ENCODE data around the gene CLASP1.
"Not testable (repeated sequence)": the region's sequence is repeated elsewhere in the genome, so short reads cannot be mapped to it uniquely, and the experiment has no call there.

The CLASP1 gene

GRCh38 chr2:121613152-121613551, 36.1 kb downstream of the CLASP1 start:
- no peak for DNase-seq

DNA sequence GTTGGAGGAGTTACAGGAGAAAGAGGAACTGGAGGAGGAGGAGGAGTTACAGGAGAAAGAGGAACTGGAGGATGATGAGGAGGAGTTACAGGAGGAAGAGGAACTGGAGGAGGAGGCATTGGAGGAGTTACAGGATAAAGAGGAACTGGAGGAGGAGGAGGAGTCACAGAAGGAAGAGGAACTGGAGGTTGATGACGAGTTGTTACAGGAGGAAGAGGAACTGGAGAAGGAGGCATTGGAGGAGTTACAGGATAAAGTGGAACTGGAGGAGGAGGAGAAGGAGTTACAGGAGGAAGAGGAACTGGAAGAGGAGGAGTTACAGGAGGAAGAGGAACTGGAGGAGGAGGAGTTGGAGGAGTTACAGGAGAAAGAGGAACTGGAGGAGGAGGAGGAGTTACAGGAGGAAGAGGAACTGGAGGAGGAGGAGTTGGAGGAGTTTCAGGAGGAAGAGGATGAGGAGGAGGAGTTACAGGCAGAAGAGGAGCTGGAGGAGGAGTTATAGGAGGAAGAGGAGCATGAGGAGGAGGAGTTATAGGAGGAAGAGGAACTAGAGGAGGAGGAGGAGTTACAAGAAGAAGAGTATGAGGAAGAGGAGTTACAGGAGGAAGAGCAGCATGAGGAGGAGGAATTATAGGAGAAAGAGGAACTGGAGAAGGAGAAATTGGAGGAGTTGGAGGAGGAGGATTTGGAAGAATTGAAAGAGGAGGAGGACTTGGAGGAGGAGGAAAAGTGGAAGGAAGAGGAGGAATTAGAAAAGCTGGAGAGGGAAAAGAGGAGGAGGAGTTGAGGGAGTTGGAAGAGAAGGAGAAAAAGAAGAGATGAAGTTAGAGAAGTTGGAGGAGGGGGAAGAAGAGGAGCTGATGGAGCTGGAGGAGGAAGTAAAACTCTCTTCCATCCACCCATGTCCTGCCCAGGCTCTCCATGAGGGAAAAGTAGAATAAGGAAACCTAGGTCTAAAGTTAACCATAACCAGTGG, 37.2 kb downstream of the CLASP1 start:
- no peak for DNase-seq

DNA sequence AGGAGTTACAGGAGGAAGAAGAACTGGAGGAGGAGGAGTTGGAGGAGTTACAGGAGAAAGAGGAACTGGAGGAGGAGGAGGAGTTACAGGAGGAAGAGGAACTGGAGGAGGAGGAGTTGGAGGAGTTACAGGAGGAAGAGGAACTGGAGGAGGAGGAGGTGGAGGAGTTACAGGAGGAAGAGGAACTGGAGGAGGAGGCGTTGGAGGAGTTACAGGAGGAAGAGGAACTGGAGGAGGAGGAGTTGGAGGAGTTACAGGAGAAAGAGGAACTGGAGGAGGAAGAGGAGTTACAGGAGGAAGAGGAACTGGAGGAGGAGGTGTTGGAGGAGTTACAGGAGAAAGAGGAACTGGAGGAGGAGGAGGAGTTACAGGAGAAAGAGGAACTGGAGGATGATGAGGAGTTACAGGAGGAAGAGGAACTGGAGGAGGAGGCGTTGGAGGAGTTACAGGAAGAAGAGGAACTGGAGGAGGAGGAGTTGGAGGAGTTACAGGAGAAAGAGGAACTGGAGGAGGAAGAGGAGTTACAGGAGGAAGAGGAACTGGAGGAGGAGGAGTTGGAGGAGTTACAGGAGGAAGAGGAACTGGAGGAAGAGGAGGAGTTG, 38.1 kb downstream of the CLASP1 start:
- DNase-seq: not testable (repeated sequence)

DNA sequence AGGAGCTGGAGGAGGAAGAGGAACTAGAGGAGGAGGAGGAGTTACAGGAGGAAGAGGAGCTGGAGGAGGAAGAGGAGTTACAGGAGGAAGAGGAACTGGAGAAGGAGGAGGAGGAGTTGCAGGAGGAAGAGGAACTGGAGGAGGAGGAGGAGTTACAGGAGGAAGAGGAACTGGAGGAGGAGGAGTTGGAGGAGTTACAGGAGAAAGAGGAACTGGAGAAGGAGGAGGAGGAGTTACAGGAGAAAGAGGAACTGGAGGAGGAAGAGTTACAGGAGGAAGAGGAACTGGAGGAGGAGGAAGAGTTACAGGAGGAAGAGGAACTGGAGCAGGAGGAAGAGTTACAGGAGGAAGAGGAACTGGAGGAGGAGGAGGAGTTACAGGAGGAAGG, 38.8 kb downstream of the CLASP1 start:
- DNase-seq: not testable (repeated sequence)

- DNase-seq: no peak
Observed at GRCh38 chr2:121608967-121609366, 40.3 kb downstream of the CLASP1 start.

- no peak for DNase-seq
Observed at GRCh38 chr2:121608367-121608766, 40.9 kb downstream of the CLASP1 start.

GRCh38 chr2:121605820-121606733, 43.2 kb downstream of the CLASP1 start:
- DNase-seq: no peak

DNA sequence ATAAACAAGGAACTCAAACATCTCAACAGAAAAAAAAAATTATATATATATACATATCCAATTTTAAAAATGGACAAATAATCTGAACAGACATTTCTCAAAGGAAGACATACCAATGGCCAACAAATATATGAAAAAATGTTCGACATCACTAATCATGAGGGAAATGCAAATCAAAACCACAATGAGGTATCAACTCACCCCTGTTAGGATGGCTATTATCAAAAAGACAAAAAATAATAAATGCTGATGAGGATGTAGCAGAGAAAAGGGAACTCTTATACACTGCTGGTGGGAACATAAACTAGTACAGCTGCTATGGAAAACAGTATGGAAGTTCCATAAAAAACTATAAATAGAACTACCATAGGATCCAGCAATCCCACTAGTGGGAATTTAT, 46.1 kb downstream of the CLASP1 start:
- DNase-seq: no peak

DNA sequence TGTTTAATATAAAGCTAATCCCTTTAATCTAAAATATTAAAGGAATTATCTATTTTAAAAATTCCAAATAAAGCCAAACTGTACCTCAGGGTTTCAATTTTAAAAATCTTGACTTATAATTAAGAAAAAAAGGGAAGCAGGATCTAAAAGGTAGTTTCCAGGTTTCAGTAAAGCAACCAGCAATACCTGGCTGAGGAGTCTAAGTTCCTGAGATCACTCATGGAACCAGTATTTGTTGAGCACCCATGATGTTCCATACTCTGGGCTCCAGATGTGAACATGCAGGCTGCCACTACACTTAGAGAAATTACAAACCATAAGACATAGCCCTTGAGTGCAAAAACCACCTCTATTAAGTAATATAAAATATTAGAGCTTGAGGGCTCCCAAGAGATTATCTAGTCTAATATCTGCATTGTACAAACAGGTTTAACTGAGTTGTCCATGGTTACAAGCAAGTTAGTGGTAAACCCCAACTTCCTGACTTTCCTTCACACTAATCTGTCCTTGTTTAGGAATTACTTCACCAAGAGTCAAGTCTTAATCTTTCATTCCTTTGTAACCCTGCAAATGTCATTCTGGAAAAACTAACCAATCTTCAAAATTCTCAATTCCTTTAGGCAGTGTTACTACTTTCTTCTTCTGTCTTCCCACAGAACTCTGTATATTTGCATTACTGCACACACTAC, 49.2 kb downstream of the CLASP1 start:
- no peak for DNase-seq

DNA sequence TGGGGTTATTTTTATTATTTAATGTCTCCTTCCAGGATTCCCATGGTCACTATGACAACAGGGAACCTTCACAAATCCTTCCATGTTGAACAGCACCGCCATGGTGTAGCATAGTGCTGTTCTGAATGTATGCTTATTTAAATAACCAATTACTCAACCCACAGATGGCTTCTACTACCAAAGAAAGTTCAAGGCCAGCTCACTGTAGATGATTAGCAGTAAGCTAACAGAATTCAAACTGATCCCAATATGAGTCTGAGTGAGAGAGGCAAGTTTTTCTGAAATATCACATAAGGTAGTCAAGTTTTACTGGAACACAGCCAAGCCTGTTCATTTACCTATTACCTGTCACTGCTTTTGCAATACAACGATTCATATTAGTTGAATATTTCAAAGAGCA, 51.2 kb downstream of the CLASP1 start:
- no peak for DNase-seq

GRCh38 chr2:121596221-121597080, 52.8 kb downstream of the CLASP1 start:
- DNase-seq: peak; percentile 78

DNA sequence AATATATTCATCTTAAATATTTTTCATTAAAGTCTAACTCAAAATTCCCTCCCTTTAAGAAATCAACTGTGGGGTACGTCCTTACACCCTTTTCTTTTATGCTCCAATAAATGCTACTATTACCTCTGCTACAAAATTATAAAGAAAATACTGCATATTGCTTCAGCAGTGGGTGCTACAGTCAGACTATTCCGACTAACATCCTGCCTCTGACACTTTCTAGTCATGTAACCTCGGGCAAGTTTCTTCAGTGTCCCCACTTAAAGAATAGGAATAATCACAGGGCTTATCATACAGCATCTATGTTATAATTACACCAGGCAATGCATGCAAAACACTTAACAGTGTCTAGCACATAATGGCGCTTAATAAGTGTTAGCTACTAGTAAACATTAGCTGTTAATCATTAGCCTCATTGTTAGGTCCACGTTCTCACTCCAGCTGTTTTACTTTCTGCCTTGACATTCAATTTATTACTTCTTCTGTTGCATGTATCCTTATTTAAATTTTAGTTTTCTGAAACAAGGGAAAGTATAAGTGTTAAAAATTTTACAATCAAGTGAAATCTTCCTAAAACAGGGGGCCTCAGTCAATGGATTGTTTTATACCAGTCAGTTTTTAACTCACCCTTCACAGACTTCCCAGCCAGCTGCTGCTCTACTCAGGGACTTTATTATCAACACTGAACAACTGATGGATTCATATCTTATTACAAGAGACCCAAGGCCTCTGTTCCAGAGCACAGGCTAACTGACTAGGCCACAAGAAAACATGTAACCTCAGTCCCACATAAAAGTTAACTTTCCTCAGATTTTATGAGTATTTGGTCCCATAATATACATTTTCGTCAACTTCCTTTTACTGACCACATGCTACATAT, 54.0 kb downstream of the CLASP1 start:
- peak; percentile 85 for DNase-seq

GRCh38 chr2:121591199-121591598, 58.1 kb downstream of the CLASP1 start:
- DNase-seq: no peak

- no peak for DNase-seq
Observed at GRCh38 chr2:121588357-121588756, 60.9 kb downstream of the CLASP1 start.

DNA sequence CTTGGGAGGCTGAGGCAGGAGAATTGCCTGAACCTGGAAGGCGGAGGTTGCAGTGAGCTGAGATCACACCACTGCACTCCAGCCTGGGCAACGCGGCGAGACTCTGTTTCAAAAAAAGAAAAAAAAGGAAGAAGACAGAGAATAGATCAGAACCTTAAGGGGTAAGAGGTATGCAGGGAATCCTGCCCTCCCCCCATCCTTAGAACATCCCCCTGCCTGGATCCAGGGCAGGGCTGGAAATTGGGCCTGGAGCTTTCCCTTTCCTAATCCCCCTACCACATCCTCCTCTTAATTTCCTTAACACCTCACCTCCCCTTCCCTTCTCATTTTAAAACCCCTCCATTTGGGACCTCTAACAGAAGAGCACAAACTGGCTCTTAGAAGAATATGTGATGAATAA, 62.1 kb downstream of the CLASP1 start:
- no peak for DNase-seq

- no peak for DNase-seq
Observed at GRCh38 chr2:121584741-121585140, 64.5 kb downstream of the CLASP1 start.

DNA sequence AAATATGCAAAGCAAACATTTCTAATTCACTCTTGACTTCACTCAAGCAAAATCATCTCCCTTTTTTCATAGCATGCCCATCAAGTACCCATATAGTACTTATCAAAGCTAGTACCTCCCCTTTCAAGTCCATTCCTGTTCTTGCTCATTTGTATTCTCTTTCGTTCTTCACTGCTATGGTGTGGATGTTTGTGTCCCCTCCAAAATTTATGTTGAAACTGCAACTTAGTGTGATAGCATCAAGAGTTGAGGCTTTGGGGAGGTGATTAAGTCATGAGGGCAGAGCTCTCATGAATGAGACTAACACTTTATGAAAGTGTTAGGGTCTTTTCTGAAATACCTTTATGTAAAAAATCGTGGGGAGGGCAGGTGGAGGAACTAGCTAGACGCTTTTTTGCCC, 65.7 kb downstream of the CLASP1 start:
- no peak for DNase-seq

- no peak for DNase-seq
Observed at GRCh38 chr2:121582272-121582671, 67.0 kb downstream of the CLASP1 start.

DNA sequence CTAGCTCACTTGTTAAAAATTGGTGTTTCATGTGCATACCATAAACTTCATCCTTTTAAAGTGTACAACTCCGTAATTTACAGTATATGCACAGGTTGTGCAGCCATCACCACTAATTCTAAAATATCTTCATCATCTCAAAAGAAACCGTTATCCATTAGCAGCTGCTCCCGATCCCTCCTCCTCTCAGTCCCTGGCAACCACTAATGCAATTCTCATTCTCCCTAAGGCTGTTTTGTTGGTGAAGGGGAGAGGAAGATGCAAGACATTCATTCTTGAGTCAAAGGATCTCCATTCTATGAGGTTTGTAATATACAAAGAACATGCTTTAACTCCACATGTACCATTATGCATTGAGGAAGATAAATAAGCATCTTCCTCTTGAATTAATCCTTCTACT, 70.0 kb downstream of the CLASP1 start:
- no peak for DNase-seq

DNA sequence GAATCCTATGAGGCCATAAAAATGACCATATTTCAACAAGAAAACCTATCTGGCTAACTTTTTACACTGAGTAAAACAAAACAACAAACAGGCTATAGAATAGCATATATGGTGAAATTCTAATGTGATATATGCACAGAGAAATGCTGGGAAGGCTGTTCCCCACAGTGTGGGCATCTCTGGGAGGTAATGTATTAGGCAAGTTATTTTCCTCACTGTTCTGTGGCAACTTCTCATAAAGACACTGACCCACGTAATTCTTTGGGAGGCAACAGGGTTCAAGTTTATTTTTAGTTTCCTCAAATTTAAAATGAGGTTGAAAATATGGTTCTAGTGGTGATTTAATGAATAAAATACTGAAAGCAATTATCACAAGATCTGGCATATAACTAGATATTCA, 71.9 kb downstream of the CLASP1 start:
- no peak for DNase-seq

- no peak for DNase-seq
Observed at GRCh38 chr2:121576263-121576662, 73.0 kb downstream of the CLASP1 start.

Data from DMS53 (cell line).